SK-N-DZ (cell line): ENCODE results near the gene MMP17.

Experiments used
- DNase-seq: peaks from one replicate; pipeline ENCODE4 v3.0.0-alpha.2; 2015; ENCODE audit warnings: low spot score
- small RNA-seq, 2 experiments: library from RNA; depleted of rRNA; stranded (forward); fragments of <200 nt; gene quantifications; one replicate each; pipeline ENCODE3, GENCODE V24; 2014

The MMP17 gene

DNA sequence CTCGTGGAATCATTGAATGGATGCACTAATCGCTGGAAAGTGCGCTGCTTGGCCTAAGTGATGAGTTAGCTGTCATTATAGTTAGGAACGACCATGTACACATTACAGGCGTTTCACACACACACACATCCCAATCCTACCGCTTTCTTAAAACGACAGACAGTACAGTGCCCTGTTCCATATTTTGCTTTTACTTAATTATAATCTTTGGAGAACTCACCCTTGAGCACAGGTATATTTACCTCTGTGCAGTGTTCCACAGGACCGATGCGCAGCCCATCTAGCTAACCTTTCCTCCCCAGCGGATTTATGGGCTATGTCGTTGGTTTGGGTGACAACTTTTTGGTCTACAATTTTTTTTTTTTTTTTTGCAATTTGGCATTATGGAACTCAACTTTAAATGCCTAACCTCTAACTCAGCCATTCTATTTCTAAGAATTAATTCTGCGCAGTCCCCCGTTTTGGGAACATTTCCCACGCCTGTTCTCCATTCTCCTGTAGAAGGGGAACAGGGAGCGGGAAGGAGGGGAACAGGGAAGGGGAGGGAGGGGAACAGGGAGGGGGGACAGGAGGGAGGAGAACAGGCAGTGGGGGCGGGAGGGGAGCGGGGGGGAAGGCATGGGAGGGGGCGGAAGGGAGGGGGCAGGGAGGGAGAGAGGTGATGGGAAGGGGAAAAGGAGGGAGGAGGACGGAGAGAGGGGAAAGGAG is 65.6 kb downstream of the MMP17 start:
- DNase-seq, result peak; percentile 31

DNA sequence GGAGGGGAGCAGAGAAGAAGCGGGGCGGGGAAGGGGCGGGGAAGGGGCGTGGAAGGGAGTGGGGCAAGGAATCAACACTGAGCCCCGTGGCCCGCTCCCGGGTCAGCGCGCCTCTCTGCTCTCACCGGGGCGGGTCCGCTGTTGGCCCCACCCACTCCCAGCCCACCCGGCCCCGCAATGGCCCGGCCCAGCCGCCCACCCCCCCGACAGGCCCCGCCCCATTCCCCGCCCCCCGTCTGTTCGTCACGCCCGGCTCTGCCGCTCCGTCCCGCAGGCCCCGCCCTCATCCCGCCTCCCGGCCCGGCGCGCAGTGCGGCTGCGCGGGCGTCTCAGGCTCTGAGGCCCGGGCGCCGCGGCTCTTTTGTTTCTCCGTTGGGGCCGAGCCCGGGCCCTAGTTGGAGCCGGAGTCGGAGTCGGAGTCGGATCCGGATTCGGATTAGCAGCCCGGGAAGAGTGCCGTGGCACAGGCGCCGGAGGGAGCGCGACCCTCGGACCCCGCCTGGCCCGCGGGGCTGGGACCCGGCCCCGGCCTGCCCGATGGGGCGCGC is 66.2 kb downstream of the MMP17 start, which contains the start of gene ULK1:
Gene ULK1 (plus strand): TSS at position 310 of the 548 bp plus-strand sequence. CDS start 380 bp downstream, outside the sequence.
- peak; percentile 90 for DNase-seq

DNA sequence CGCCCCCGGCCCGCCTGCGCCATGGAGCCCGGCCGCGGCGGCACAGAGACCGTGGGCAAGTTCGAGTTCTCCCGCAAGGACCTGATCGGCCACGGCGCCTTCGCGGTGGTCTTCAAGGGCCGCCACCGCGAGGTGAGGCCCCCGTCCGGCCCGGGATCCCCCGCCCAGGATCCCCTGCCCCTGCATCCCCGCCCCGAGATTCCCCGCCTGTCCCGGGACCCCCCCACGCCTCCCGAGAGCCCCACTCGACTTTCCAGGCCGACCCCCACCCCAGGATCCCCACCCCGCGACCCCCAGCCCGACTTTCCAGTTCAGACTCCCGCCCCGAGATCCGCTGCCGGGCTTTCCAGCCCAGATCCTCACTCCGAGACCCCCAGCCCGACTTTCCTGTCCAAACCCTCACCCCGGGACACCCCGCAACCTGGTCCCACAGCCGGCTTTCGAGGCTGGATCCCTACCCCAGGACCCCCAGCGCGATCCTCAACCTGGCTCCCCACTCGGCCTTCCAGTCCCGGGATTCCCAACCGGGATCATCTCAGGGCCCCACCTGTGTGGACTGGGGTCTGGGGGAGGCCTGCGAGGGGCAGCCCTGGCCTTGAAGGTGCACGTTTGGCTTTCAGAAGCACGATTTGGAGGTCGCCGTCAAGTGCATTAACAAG is 66.9 kb downstream of the MMP17 start:
- no peak for DNase-seq

DNA sequence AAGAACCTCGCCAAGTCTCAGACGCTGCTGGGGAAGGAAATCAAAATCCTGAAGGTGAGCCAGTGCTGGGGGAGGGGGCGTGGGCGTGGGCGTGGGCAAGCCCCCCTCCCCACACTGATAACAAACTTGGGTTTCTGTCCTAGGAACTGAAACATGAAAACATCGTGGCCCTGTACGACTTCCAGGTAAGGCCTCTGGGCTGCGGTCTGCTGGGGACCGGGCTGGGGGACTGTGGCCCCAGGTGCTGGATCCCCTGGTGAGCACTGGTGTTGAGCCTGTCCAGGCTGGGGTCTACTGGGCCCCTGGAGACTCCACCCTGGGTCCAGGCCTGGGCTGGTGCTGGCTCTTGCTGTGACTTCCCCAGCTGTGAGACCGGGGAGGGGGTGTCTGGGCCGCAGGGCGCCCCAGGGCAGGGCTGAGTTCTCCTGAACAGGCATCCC is 67.5 kb downstream of the MMP17 start:
- DNase-seq, result no peak

DNA sequence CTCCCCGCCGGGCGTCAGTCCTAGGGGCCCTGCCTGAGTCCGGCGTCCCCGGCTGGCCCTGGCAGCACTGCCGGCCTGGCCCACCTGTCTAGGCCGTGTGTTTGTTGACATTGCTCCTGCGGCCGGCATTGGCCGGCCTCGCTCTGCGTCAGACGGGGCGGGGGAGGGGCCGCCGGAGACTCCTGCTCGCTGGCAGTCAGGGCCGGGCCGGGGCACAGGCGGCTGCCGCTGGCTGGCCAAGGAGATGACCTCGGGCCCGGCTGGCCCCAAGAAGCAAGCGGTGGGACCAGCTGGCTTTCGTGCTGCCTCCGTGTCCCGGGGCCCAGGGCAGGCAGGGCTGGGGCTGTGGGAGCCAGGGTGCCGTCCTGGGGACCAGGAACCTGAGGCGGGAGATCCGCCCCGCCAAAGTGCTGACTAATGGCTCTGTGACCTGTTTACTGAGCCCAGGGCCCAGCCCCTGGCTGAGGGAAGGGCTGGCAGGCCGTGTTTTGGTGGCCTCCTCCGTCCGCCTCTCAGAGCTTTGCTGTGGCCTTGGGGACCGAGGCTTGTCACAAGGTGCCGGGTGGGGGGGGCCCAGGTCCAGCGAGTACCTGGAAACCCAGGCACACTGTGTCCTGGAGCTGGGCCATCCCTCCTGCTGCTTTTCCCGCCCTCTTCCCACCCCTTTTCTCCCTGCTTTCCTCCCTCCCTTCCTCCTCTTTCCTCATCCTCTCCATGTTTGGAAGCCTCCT is 68.1 kb downstream of the MMP17 start:
- DNase-seq, result peak; percentile 78

DNA sequence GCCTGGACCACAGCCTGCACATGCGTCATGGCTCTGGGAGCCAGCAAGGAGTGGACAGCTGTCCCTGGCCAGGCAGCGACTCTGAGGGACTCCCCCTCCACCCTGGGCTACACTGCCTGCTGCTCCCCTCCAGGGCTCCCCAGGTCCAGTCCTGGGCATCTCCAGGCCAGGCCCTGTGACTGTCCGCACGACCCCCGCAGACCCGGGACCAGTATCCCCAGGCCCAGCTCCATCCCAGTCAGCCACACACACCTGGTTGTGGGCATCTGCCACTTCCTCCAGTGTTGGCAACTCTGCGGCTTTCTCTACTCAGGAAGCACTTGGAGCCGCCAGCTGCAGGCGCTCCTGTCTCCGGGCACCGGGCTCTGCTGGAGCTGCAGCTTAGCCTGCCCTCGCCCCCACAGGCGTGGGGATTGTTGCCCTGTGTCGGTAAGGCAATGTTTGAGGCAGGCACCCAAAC is 68.6 kb downstream of the MMP17 start:
- no peak for DNase-seq

DNA sequence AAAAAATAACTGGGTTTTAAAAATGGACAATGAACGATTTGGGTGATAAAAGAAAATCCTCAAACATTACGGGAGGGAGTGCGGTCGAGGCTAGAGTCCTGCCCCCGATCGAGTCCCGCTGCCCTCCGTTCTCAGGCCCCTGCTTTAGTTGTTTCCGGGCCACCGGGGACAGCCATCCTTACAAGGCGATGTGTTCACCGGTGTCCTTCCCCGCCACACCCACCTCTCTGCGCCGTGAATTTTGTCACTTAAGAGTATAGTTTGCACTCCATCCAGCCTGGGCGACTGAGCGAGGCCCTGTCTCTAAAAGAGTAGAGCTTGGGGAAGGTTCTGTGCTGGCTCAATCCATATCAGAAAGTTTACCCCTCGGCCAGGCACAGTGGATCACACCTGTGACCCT is 69.1 kb downstream of the MMP17 start:
- DNase-seq, result no peak

DNA sequence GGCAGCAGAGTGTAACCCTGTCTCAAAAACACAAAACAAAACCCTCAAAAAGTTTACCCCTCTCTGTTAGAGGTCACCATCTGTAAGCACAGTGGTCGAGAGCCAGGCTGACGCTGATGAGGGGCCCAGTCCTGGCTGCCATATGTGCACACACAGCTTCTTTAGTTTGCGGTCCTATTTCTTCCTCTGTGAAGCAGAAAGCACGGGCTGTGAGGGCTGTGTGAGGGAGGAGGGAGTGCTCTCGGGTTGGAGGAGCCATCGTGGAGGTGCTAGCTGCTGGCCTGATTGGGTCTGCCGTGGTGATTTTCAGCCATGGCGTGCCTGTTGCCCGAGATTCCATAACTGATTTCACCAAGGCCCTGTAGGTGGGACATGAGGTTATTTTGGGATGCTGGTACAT is 69.7 kb downstream of the MMP17 start:
- no peak for DNase-seq

DNA sequence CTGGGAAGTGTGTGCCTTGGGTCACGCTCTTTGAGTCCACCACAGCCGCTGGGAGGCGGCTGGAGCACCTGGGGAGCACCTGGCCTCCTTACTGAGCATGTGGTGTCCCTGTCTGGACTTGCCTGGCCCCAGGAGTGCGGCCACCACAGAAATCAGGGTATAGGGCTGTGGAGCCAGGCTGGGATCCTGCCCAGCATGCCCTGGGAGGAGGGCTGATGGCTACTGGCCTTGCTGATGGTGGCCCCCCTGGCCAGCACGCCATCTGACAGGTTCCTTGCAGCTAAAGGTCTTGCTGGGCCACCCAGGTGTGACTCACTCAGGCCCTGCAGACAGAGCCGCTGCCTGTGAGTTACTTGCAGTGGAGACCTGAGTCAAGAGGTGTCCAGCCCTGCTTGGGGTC is 72.2 kb downstream of the MMP17 start:
- no peak for DNase-seq

Small RNAs within 50 kb of the gene (small RNA-seq; reads per million reads assigned to genes)
- gene RNA5SP378 (0 to 0.09 reads per million in 2 experiments), gene RNU6-1017P (0 reads per million in 2 experiments)
